ENCODE measurements around the gene VPS33A.
A peak's percentile ranks its signal among the peaks of the same experiment; 100 is the strongest.
"Not testable (repeated sequence)": the region's sequence is repeated elsewhere in the genome, so short reads cannot be mapped to it uniquely, and the experiment has no call there.

The VPS33A gene

DNA sequence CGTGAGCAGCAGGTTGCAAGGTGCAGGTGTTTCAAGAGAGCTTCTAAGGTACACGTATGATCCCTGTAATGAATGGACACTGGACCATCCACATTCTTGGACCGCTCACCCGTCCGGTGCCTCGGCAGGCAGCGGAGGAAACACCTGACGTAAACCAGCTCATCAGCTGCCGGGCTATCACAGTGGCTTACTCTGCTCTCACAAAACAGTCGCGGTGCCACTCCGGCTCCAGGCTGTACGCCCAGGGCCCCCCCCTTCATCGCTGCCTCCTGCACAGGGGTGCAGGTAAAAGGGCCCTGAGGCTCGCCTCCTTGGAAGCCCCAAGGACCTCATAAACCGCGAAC lies 436 bp downstream of the VPS33A start:
- Histone ChIP-seq H3K4me1 (ENCODE audit: insufficient read depth, low read length, severe bottlenecking) (peaks cover 20% of the 10 kb centered on the region), H3K27ac (ENCODE audit: low read depth, low read length, poor library complexity, severe bottlenecking) (peak overlapping the region; percentile 65), H2AFZ (ENCODE audit: low read length) (no peak overlapping the region), H3K27me3 (ENCODE audit: insufficient read depth, low read length) (no peaks in the 10 kb centered on the region), H3K36me3 (ENCODE audit: insufficient read depth, low read length) (peaks cover 30% of the 10 kb centered on the region), H3K9me2 (ENCODE audit: low read depth, low read length) (no peaks in the 10 kb centered on the region), H3K79me2 (ENCODE audit: insufficient read depth, low read length) (0 out of 2 replicates have a peak, but pooled peaks cover 7% of the 10 kb centered on the region), H3K9me3 (ENCODE audit: low read length) (no peaks in the 10 kb centered on the region), H4K20me1 (ENCODE audit: insufficient read depth, low read length) (no peaks in the 10 kb centered on the region), H3F3A (ENCODE audit: insufficient read depth, low read length) (no peaks in the 10 kb centered on the region), H3K9ac (ENCODE audit: low read length) (peak overlapping the region; percentile 88), H3K4me3 (ENCODE audit: low read depth, low read length, poor library complexity, severe bottlenecking) (peak overlapping the region; percentile 87), H3K4me2 (ENCODE audit: low read length) (peak overlapping the region; percentile 88)
- TF ChIP-seq, protein P1, sequence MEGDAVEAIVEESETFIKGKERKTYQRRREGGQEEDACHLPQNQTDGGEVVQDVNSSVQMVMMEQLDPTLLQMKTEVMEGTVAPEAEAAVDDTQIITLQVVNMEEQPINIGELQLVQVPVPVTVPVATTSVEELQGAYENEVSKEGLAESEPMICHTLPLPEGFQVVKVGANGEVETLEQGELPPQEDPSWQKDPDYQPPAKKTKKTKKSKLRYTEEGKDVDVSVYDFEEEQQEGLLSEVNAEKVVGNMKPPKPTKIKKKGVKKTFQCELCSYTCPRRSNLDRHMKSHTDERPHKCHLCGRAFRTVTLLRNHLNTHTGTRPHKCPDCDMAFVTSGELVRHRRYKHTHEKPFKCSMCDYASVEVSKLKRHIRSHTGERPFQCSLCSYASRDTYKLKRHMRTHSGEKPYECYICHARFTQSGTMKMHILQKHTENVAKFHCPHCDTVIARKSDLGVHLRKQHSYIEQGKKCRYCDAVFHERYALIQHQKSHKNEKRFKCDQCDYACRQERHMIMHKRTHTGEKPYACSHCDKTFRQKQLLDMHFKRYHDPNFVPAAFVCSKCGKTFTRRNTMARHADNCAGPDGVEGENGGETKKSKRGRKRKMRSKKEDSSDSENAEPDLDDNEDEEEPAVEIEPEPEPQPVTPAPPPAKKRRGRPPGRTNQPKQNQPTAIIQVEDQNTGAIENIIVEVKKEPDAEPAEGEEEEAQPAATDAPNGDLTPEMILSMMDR (IDR thresholded peaks at IDR 0.05; ENCODE audit: low read length): no peak
- no peak for TF ChIP-seq EZH2 (IDR thresholded peaks at IDR 0.05; ENCODE audit: borderline replicate concordance, low read length)

DNA sequence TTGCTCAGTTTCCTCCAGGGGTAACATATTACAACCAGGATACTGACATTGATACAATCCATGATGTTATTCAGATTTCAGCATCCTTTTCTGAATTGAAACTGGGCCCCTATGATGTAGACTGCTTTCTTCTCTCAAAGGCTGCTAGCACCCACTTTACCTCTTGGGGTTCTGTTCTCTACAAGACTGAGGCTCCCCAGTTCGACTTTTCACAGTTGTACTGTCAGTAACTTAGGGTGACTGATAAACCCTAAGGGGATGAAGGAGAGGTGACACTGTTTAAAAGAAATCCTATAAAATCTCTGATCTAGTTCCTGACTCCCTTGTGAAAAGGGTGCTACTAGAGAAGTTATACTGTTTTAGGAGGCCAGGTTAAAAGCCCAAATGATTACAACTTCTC lies 818 bp downstream of the VPS33A start:
- H3K9me2 ChIP-seq (ENCODE audit: low read depth, low read length): no peaks in the 10 kb centered on the region
- H3K4me1 ChIP-seq (ENCODE audit: insufficient read depth, low read length, severe bottlenecking): peaks cover 20% of the 10 kb centered on the region
- peak overlapping the region; percentile 65 for H3K27ac ChIP-seq (ENCODE audit: low read depth, low read length, poor library complexity, severe bottlenecking)
- H3K9me3 ChIP-seq (ENCODE audit: low read length): no peaks in the 10 kb centered on the region
- H3K4me3 ChIP-seq (ENCODE audit: low read depth, low read length, poor library complexity, severe bottlenecking): peak overlapping the region; percentile 87
- TF ChIP-seq, protein P1 (IDR thresholded peaks at IDR 0.05; ENCODE audit: low read length): no peak
- no peak for TF ChIP-seq EZH2 (IDR thresholded peaks at IDR 0.05; ENCODE audit: borderline replicate concordance, low read length)
- peak overlapping the region; percentile 88 for H3K9ac ChIP-seq (ENCODE audit: low read length)
- peak overlapping the region; percentile 88 for H3K4me2 ChIP-seq (ENCODE audit: low read length)
- no peaks in the 10 kb centered on the region for H4K20me1 ChIP-seq (ENCODE audit: insufficient read depth, low read length)
- H3K27me3 ChIP-seq (ENCODE audit: insufficient read depth, low read length): no peaks in the 10 kb centered on the region
- H3K79me2 ChIP-seq (ENCODE audit: insufficient read depth, low read length): 0 out of 2 replicates have a peak, but pooled peaks cover 7% of the 10 kb centered on the region
- no peak overlapping the region for H2AFZ ChIP-seq (ENCODE audit: low read length)
- H3K36me3 ChIP-seq (ENCODE audit: insufficient read depth, low read length): peaks cover 33% of the 10 kb centered on the region
- no peaks in the 10 kb centered on the region for H3F3A ChIP-seq (ENCODE audit: insufficient read depth, low read length)

DNA sequence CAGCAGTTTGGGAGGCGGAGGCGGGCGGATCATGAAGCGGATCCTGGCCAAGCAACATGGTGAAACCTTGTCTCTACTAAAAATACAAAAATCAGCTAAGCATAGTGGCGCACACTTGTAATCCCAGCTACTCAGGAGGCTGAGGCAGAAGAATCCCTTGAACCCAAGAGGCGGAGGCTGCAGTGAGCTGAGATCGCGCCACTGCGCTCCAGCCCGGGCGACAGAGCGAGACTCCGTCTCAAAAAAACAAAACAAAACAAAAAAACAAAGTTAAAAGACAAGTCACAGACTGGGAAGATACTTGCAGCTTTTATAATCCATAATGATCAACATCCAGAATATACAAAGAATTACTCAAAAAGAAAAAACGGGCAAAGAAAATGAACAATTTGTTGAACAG lies 5.6 kb downstream of the VPS33A start:
- H4K20me1 ChIP-seq (ENCODE audit: insufficient read depth, low read length); H2AFZ ChIP-seq (ENCODE audit: low read length); H3K9ac ChIP-seq (ENCODE audit: low read length); H3K9me3 ChIP-seq (ENCODE audit: low read length); H3F3A ChIP-seq (ENCODE audit: insufficient read depth, low read length); H3K27me3 ChIP-seq (ENCODE audit: insufficient read depth, low read length); H3K9me2 ChIP-seq (ENCODE audit: low read depth, low read length); H3K27ac ChIP-seq (ENCODE audit: low read depth, low read length, poor library complexity, severe bottlenecking); H3K4me2 ChIP-seq (ENCODE audit: low read length); H3K79me2 ChIP-seq (ENCODE audit: insufficient read depth, low read length); H3K4me3 ChIP-seq (ENCODE audit: low read depth, low read length, poor library complexity, severe bottlenecking): not testable (repeated sequence)
- H3K4me1 ChIP-seq (ENCODE audit: insufficient read depth, low read length, severe bottlenecking): peaks cover 12% of the 10 kb centered on the region
- H3K36me3 ChIP-seq (ENCODE audit: insufficient read depth, low read length): peaks cover 66% of the 10 kb centered on the region

DNA sequence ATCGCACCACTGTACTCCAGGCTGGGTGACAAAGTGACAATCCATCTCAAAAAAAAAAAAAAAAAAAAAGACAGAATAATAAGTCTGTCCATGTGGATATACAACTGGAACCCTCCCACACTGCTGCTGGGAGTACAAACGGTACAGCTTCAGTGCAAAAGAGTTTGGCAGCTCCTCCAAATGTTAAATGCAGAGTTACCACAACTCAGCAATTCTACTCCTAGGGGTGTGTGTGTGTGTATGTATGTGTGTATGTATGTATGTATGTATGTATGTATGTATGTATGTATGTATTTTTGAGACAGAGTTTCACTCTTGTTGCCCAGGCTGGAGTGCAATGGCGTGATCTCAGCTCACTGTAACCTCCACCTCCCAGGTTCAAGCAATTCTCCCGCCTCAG lies 7.4 kb downstream of the VPS33A start:
- not testable (repeated sequence) for H2AFZ ChIP-seq (ENCODE audit: low read length); H3K9me2 ChIP-seq (ENCODE audit: low read depth, low read length); H3K27ac ChIP-seq (ENCODE audit: low read depth, low read length, poor library complexity, severe bottlenecking); H3K9me3 ChIP-seq (ENCODE audit: low read length); H3K4me1 ChIP-seq (ENCODE audit: insufficient read depth, low read length, severe bottlenecking); H3K79me2 ChIP-seq (ENCODE audit: insufficient read depth, low read length); H3F3A ChIP-seq (ENCODE audit: insufficient read depth, low read length); H3K27me3 ChIP-seq (ENCODE audit: insufficient read depth, low read length); H3K4me3 ChIP-seq (ENCODE audit: low read depth, low read length, poor library complexity, severe bottlenecking); H4K20me1 ChIP-seq (ENCODE audit: insufficient read depth, low read length); H3K9ac ChIP-seq (ENCODE audit: low read length); H3K4me2 ChIP-seq (ENCODE audit: low read length)
- H3K36me3 ChIP-seq (ENCODE audit: insufficient read depth, low read length): peaks cover 65% of the 10 kb centered on the region

DNA sequence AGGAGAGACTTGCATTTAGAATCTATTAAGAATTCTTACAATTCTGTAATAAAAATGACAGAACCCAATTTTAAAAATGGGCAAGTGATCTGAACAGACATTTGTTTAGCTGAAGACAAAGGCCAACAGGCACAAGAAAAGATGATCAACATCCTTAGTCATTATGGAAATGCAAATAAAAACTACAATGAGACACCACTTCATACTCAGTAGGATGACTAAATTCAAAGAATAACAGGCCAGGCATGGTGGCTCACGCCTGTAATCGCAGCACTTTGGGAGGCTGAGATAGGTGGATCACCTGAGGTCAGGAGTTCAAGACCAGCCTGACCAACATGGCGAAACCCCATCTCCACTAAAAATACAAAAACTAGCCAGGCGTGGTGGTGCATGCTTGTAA lies 7.8 kb downstream of the VPS33A start:
- not testable (repeated sequence) for H3K4me3 ChIP-seq (ENCODE audit: low read depth, low read length, poor library complexity, severe bottlenecking); H3K79me2 ChIP-seq (ENCODE audit: insufficient read depth, low read length); H3K9me2 ChIP-seq (ENCODE audit: low read depth, low read length); H4K20me1 ChIP-seq (ENCODE audit: insufficient read depth, low read length); H3F3A ChIP-seq (ENCODE audit: insufficient read depth, low read length); H3K9me3 ChIP-seq (ENCODE audit: low read length); H3K4me1 ChIP-seq (ENCODE audit: insufficient read depth, low read length, severe bottlenecking); H2AFZ ChIP-seq (ENCODE audit: low read length); H3K4me2 ChIP-seq (ENCODE audit: low read length); H3K27me3 ChIP-seq (ENCODE audit: insufficient read depth, low read length); H3K9ac ChIP-seq (ENCODE audit: low read length); H3K27ac ChIP-seq (ENCODE audit: low read depth, low read length, poor library complexity, severe bottlenecking)
- peaks cover 60% of the 10 kb centered on the region for H3K36me3 ChIP-seq (ENCODE audit: insufficient read depth, low read length)
